ENCODE measurements around the gene ASIP.

ASIP gene

GRCh38 chr20:34311118-34312023 is 70.1 kb downstream of the ASIP start:
- TF ChIP-seq POLR2AphosphoS5 (IDR thresholded peaks at IDR 0.05; ENCODE audit: low read depth, low read length) = no peak
- TF ChIP-seq SIN3A (IDR thresholded peaks at IDR 0.05; ENCODE audit: borderline replicate concordance, insufficient read depth, low read length) = no peak
- TF ChIP-seq REST (IDR thresholded peaks at IDR 0.05; ENCODE audit: insufficient read depth in 1 of 2, low read depth in 2 of 2, low read length in 2 of 2) = no peak

DNA sequence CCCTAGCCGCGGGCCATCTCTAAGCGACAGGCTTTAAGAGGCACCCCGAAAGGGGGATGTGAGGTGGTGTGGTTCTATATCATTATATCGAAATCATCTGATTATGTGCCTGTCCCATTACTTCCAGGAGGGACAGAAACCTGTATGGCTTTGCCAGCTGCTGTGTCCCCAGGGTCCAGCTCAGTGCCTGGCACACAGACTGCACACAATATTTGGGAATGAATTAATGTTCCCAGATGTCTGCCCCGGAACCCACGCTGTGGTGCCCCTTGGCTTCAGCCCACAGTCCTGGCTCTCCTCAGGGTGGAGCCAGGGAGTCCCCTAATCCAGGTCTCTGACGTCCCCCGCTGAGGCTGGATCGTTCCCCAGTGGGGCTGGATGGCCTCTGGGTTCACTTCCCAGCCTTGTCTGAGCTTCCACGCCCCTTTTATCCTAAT is 70.8 kb downstream of the ASIP start:
- no peak for TF ChIP-seq FOXP2 (optimal IDR thresholded peaks at IDR 0.05; ENCODE audit: borderline replicate concordance, extremely low read depth, extremely low read length, insufficient read depth)
- no peak for TF ChIP-seq POLR2AphosphoS5 (IDR thresholded peaks at IDR 0.05; ENCODE audit: low read depth, low read length)
- no peak for TF ChIP-seq TAF1 (IDR thresholded peaks at IDR 0.05; ENCODE audit: borderline replicate concordance, insufficient read depth, low read length)
- no peak for TF ChIP-seq REST (IDR thresholded peaks at IDR 0.05; ENCODE audit: insufficient read depth in 1 of 2, low read depth in 2 of 2, low read length in 2 of 2)

GRCh38 chr20:34312544-34313217 is 71.5 kb downstream of the ASIP start:
- TF ChIP-seq FOXP2 (optimal IDR thresholded peaks at IDR 0.05; ENCODE audit: borderline replicate concordance, extremely low read depth, extremely low read length, insufficient read depth) (peak; percentile 83), POLR2AphosphoS5 (IDR thresholded peaks at IDR 0.05; ENCODE audit: low read depth, low read length) (no peak)

DNA sequence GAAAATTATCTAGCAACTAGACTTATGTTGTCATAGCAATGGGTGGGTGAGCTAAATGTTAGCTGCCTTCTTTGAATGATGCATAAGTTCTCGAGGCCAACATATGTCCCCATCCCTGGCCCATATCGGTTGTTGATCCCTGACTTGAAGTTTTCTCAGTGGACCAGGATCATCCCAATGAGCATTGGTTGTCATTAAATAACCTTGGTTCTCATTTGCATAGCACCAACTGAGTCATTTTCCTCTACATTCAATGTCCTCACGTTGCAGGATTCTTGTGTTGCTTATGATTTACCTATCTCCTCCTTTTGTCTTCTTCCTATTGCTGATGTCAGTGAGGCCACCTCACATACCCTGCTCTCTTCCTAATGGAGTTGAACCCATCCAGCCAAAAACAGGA is 74.0 kb downstream of the ASIP start:
- no peak for TF ChIP-seq TAF1 (IDR thresholded peaks at IDR 0.05; ENCODE audit: borderline replicate concordance, insufficient read depth, low read length)
- TF ChIP-seq POLR2AphosphoS5 (IDR thresholded peaks at IDR 0.05; ENCODE audit: low read depth, low read length) = no peak
- no peak for TF ChIP-seq REST (IDR thresholded peaks at IDR 0.05; ENCODE audit: insufficient read depth in 1 of 2, low read depth in 2 of 2, low read length in 2 of 2)
- TF ChIP-seq FOXP2 (optimal IDR thresholded peaks at IDR 0.05; ENCODE audit: borderline replicate concordance, extremely low read depth, extremely low read length, insufficient read depth) = no peak
- no peak for TF ChIP-seq SIN3A (IDR thresholded peaks at IDR 0.05; ENCODE audit: borderline replicate concordance, insufficient read depth, low read length)

DNA sequence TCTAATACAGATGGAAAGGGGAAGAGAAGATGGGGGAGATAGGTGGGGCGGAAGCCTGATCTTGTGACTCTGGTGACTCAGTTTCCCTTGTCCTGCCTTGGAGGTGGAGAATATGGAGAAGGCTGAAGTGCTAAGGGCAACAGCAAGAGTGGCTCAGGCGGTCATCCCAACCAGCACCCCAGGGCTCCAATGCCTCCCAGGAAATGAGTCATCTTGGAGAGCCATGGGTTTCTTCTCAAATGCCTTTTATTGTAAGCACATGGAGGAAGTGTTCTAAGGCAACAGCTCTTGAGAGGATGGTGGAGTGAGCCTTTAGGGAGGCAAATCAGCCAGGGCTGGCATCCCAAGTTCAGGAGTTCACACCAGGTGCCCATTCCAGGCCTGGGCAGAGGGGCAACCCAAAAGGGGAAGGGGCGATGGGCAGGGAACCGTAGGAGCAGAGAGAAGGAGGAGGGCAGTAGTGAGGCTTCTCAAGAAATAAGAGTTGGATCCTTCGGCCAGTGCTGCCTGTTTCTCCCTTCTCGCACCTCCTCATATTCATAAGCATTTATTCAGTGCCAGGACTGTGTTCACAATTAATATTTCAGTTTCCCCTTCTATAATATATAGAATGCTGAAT is 75.1 kb downstream of the ASIP start:
- TF ChIP-seq POLR2AphosphoS5 (IDR thresholded peaks at IDR 0.05; ENCODE audit: low read depth, low read length) (no peak), SIN3A (IDR thresholded peaks at IDR 0.05; ENCODE audit: borderline replicate concordance, insufficient read depth, low read length) (no peak), FOXP2 (optimal IDR thresholded peaks at IDR 0.05; ENCODE audit: borderline replicate concordance, extremely low read depth, extremely low read length, insufficient read depth) (no peak), TAF1 (IDR thresholded peaks at IDR 0.05; ENCODE audit: borderline replicate concordance, insufficient read depth, low read length) (no peak), REST (IDR thresholded peaks at IDR 0.05; ENCODE audit: insufficient read depth in 1 of 2, low read depth in 2 of 2, low read length in 2 of 2) (no peak)

Measured in PFSK-1 (cell line).